Chondrocyte (in vitro differentiated cells): ENCODE results near the gene CHD6. TPM values are rescaled to one million over a fixed set of nuclear protein-coding genes. Genes with fewer than 3 reads are reported as not detected.

ENCODE experiments used
- DNase-seq: peaks from one replicate; pipeline ENCODE4 v3.0.0; 2021; ENCODE audit warnings: mixed read lengths, low spot score
- H3K27ac Mint-ChIP-seq: one replicate; pipeline ENCODE4 v1.8.0; 2021; ENCODE audit warnings: mild to moderate bottlenecking, moderate library complexity, mixed read lengths; ENCODE audit not compliant: unreplicated experiment
- H3K27me3 Mint-ChIP-seq: 2 replicates; pipeline ENCODE4 v1.8.0; 2021; ENCODE audit warnings: low read depth, mixed read lengths
- H3K36me3 Mint-ChIP-seq: 2 replicates; pipeline ENCODE4 v1.8.0; 2021; ENCODE audit warnings: low read depth, mixed read lengths
- H3K4me1 Mint-ChIP-seq: 2 replicates; pipeline ENCODE4 v1.8.0; 2021; ENCODE audit warnings: low read depth, mild to moderate bottlenecking, mixed read lengths
- H3K4me3 Mint-ChIP-seq: one replicate; pipeline ENCODE4 v1.8.0; 2021; ENCODE audit warnings: mild to moderate bottlenecking, moderate library complexity, mixed read lengths; ENCODE audit not compliant: unreplicated experiment
- H3K9me3 Mint-ChIP-seq: 2 replicates; pipeline ENCODE4 v1.8.0; 2021; ENCODE audit warnings: low read depth, mixed read lengths
- CTCF ChIP-seq: fragments of 200-600 bp; sonication (generic); IDR thresholded peaks from 2 replicates; pipeline ENCODE4 v1.5.0; 2021; ENCODE audit warnings: antibody characterized with exemption, mild to moderate bottlenecking, moderate library complexity
- total RNA-seq: library from RNA; stranded (reverse); gene quantifications from 3 replicates; pipeline ENCODE4 v1.2.1, GENCODE V29; 2021

Gene CHD6
- total RNA-seq, 1 donor from 2014 or later = 29.9 TPM

- Mint-ChIP-seq H3K9me3 (no peaks in the 10 kb centered on the region), H3K27me3 (no peaks in the 10 kb centered on the region), H3K4me3 (no peak overlapping the region), H3K27ac (no peak overlapping the region), H3K36me3 (peaks cover 60% of the 10 kb centered on the region), H3K4me1 (no peaks in the 10 kb centered on the region)
- no peak for DNase-seq
- TF ChIP-seq CTCF = no peak
Measured at GRCh38 chr20:41437836-41438235, 180.3 kb downstream of the CHD6 start.

- Mint-ChIP-seq H3K4me1 (no peaks in the 10 kb centered on the region), H3K4me3 (no peak overlapping the region), H3K36me3 (peaks cover 53% of the 10 kb centered on the region), H3K27ac (peak overlapping the region; percentile 1), H3K27me3 (no peaks in the 10 kb centered on the region), H3K9me3 (no peaks in the 10 kb centered on the region)
- TF ChIP-seq CTCF = no peak
- DNase-seq = no peak
Measured at GRCh38 chr20:41436679-41437078, 181.5 kb downstream of the CHD6 start.

GRCh38 chr20:41433203-41433602 is 185.0 kb downstream of the CHD6 start:
- TF ChIP-seq CTCF = no peak
- Mint-ChIP-seq H3K27ac (no peak overlapping the region), H3K4me1 (peaks cover 9% of the 10 kb centered on the region), H3K9me3 (no peaks in the 10 kb centered on the region), H3K27me3 (no peaks in the 10 kb centered on the region), H3K4me3 (no peak overlapping the region), H3K36me3 (peaks cover 42% of the 10 kb centered on the region)
- no peak for DNase-seq

GRCh38 chr20:41432746-41433145 is 185.4 kb downstream of the CHD6 start:
- no peak overlapping the region for H3K4me3 Mint-ChIP-seq
- no peaks in the 10 kb centered on the region for H3K27me3 Mint-ChIP-seq
- peaks cover 9% of the 10 kb centered on the region for H3K4me1 Mint-ChIP-seq
- DNase-seq = no peak
- no peaks in the 10 kb centered on the region for H3K9me3 Mint-ChIP-seq
- TF ChIP-seq CTCF = no peak
- H3K36me3 Mint-ChIP-seq = peaks cover 42% of the 10 kb centered on the region
- no peak overlapping the region for H3K27ac Mint-ChIP-seq

GRCh38 chr20:41428285-41428684 is 189.9 kb downstream of the CHD6 start:
- H3K4me3 Mint-ChIP-seq = no peak overlapping the region
- DNase-seq = no peak
- no peaks in the 10 kb centered on the region for H3K9me3 Mint-ChIP-seq
- no peak overlapping the region for H3K27ac Mint-ChIP-seq
- peaks cover 40% of the 10 kb centered on the region for H3K4me1 Mint-ChIP-seq
- H3K27me3 Mint-ChIP-seq = no peaks in the 10 kb centered on the region
- TF ChIP-seq CTCF = no peak
- peaks cover 22% of the 10 kb centered on the region for H3K36me3 Mint-ChIP-seq
